Stimulated activated CD4-positive, alpha-beta T cell treated with anti-CD3 and anti-CD28 coated beads, Interleukin-12 subunit alpha, Interleukin-12 subunit beta, amount 100 ng/mL, for 48 hours (primary cell): Measurements from ENCODE around the gene CHRD.

Source experiments
- DNase-seq, 3 donors: peaks; one replicate each; pipeline ENCODE4 v3.0.0-alpha.2; 2020; ENCODE audit warnings: low read depth in 2 of 3, low spot score in 1 of 3

Gene CHRD

GRCh38 chr3:184381261-184382224 is 1.7 kb downstream of the CHRD start:
- DNase-seq = no peak

- no peak for DNase-seq
Observed at GRCh38 chr3:184382326-184383032, 2.6 kb downstream of the CHRD start.

- no peak for DNase-seq
Observed at GRCh38 chr3:184383033-184383740, 3.3 kb downstream of the CHRD start.

- DNase-seq = no peak
Observed at GRCh38 chr3:184384342-184384741, 4.5 kb downstream of the CHRD start.

GRCh38 chr3:184384856-184385422 is 5.1 kb downstream of the CHRD start:
- DNase-seq = no peak

GRCh38 chr3:184386047-184386806 is 6.4 kb downstream of the CHRD start:
- DNase-seq = no peak

- no peak for DNase-seq
Observed at GRCh38 chr3:184387174-184387714, 7.4 kb downstream of the CHRD start.

GRCh38 chr3:184388164-184388935 is 8.5 kb downstream of the CHRD start:
- no peak for DNase-seq

- DNase-seq = no peak
Observed at GRCh38 chr3:184388936-184389230, 9.0 kb downstream of the CHRD start.

- DNase-seq = no peak
Observed at GRCh38 chr3:184389384-184389783, 9.5 kb downstream of the CHRD start.

- no peak for DNase-seq
Observed at GRCh38 chr3:184389935-184390528, 10.2 kb downstream of the CHRD start.

- DNase-seq = no peak
Observed at GRCh38 chr3:184391266-184391665, 11.4 kb downstream of the CHRD start.

- no peak for DNase-seq
Observed at GRCh38 chr3:184395320-184395660, 15.4 kb downstream of the CHRD start.

GRCh38 chr3:184399410-184399809 is 19.6 kb downstream of the CHRD start:
- DNase-seq = no peak

GRCh38 chr3:184405075-184406030 is 25.5 kb downstream of the CHRD start:
- DNase-seq = no peak

GRCh38 chr3:184409331-184409926 is 29.6 kb downstream of the CHRD start:
- no peak for DNase-seq

GRCh38 chr3:184409946-184410500 is 30.2 kb downstream of the CHRD start:
- DNase-seq = no peak
